GM18526 (cell line): ENCODE data around the gene ADCY5.

Source experiments
- POLR2A ChIP-seq: IDR thresholded peaks from 3 replicates; pipeline ENCODE4 v1.6.1; 2011; ENCODE audit not compliant: insufficient read length; ENCODE audit errors: extremely low read depth

ADCY5 gene

DNA sequence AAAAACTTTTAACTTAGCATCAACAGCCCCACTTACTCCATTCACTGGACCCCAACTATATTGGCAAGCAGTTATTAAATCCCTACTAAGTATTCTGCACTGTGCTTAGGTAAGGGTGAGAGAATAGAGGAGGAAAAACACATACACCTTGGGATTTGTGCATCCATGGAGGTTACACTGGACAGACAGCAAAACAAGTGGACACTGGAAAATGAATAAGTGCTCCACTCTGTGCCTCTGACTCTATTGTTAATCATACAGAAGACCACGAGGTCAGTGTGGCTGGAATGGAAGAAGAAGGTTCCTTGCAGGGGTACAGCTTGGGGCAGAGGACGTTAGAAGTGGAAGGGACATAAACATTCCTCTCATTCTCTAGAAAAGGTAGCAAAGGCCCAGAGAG, 3.2 kb downstream of the ADCY5 start:
- no peak for TF ChIP-seq POLR2A

- TF ChIP-seq POLR2A: no peak
These were observed 4.1 kb downstream of the ADCY5 start for GRCh38 chr3:123444744-123445143.

GRCh38 chr3:123444023-123444422, 4.9 kb downstream of the ADCY5 start:
- TF ChIP-seq POLR2A: no peak

DNA sequence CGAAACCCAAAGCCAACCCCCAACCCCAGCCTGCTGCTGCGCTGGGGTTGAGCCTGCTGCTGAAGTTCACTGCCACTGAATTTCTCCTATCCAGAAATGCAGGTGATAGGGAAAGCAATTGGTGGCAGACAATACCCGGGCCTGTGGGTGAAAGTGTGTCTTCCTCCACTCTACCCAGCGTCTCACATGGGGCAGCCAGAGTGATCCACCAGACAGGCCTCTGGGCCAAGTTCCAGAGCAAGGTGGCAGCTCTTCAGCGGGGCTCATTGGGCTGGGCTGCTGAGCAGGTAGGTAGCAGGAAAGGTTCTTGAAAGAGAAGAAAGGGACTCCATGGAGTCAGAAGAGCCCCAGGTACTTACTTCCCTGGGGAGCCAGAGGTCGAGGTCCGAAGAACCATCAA, 6.0 kb downstream of the ADCY5 start:
- TF ChIP-seq POLR2A: no peak

- no peak for TF ChIP-seq POLR2A
These were observed 6.8 kb downstream of the ADCY5 start for GRCh38 chr3:123442125-123442524.

DNA sequence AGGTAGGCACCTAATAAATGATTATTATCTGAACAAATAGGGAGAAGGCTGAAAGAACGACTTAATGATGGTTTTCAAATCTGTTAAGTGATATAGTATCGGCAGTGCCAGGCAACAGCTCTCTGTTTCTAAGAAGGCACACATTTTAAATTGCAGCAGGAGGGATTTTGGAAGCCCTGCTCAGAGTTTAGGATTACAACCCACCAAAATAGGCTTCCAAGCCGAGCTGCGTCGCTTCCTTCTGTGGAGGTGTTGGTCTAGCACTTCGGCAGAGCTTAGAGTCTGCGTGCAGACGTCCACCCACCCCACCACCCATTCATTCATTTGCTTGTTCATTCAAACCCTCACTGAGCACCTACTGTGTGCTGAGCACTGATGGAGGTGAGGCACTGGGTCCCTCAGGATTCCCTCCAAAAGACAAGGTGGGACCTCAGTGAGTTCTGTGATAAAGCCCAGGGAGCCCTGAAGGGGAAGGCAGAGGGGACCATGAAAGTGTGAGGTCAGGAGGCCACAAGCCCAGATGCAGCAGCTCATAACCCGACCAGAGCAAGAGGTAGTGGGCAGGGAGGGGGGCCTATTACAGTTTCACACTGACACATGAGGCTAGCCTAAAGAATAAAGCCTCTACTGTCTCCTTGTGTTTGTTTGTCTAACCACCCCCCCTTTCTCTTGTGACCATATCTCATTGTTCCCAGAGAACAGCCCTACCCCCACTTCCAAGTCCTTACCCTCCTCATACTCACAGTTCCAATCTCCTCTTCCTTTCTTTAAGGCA, 8.9 kb downstream of the ADCY5 start:
- TF ChIP-seq POLR2A: no peak

- TF ChIP-seq POLR2A: no peak
These were observed 15.9 kb downstream of the ADCY5 start for GRCh38 chr3:123432832-123433523.

DNA sequence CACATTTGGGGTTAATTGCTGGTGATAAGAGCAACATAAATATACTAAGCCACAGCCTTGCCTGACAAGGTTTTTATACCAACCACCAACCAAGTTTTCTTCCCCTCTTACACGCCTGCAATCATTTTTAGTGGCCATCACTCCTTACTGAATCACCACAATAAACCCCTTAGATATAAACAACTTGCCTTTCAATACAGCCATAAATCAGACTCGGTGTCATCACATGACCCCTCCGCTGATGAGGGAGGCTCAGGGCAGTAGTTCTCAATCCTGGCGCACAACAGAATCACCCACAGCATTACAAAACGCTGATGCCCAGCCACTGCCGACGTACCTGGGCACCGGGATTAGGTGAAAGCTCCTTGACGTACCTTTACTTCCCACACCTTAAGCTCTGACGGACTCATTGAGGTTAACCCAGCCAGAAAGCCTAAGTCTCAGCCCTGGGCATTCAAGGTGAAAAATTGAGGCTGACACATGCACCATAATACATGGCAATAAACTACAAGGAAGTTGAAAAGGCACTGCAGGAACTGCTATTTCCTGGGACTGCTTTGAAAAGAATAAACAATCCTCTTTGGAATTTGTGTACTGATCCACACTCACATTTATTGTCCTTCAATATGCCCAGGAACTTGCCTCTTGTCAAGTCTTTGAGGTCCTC, 17.1 kb downstream of the ADCY5 start:
- no peak for TF ChIP-seq POLR2A

- TF ChIP-seq POLR2A: no peak
These were observed 17.8 kb downstream of the ADCY5 start for GRCh38 chr3:123431007-123431657.

DNA sequence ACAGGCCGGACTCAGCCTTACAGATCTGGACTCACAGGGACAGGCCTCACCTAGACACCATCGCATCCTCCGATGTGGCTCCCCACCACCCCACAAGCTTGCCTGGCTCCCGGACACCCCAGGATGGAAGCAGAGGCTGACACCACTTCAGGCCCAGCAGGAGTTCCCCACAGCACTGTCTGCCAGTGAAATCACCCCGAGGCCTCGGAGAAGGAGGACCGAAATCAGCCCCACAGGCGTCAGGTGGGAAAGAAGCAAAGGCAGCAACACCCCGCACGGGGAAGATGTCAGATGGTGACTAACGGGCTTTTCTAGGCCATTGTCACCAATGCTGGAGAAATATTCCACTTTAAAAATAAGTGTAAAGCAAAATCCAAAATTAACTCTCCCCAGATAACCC, 18.6 kb downstream of the ADCY5 start:
- no peak for TF ChIP-seq POLR2A

- TF ChIP-seq POLR2A: no peak
These were observed 19.3 kb downstream of the ADCY5 start for GRCh38 chr3:123429362-123430125.

DNA sequence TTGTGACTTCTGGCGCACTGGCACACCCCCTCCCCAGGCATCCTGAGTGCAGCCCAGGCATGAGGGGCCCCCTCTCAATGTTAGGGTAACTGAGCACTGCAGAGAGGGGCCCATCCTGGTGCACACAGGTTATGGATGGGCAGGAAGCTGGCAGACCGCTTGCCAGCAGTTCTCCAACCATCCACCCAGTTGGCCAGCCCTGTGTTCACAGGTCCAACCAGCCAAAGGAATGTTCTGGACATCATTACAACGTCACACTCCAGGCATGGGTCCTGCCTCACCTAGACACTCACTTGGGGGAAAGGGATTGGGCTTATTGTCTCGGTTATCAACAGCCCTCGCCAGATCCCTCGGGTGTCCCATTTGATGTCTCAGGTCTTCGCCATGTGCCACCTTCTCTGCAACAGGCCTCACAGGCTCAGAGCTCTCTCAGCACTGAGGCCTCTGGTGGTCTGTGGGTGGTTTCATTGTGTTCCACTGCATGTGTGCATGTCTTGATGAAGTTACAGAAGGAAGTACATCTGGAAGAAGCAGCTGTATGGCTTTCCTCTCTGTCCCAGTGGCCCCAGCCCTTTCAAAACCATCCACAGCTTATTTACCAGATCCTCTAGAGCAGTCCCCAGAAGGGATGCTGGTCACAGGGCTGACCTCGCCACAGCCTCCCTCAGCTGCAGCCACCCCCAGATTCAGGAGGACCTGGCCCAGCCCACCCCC, 23.7 kb downstream of the ADCY5 start:
- no peak for TF ChIP-seq POLR2A

DNA sequence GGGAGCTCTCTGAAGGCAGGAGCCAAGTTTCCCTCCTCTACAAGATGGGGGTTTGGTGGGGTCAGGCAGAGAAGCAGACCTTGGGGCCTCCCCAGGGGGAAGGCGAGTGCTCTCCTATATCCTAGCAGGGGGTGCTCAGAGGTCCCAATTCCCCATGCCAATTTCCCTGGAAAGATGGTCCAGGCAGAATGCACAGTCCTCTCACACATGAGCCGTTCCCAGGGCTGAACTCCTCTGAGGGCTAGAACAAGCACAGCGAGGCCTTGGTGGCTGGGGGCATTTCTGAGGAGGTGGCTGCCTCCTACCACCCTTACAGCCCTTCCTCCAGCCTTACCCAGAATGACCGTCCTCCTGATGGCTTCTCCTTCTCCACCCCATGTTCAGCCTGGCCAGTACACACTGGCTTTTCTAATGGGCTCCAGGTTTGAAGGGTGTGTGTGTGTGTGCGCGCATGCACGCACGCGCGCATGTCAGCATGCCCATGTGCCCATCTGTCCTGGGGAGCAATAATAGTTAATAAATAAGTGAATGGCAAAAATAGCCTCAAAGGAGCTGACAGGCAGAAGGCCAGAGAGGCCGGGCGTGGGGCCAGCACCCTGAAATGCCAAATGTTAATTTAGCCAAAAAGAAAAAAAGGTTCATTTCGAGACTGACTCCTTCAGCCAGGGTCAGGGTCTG, 24.4 kb downstream of the ADCY5 start:
- no peak for TF ChIP-seq POLR2A

DNA sequence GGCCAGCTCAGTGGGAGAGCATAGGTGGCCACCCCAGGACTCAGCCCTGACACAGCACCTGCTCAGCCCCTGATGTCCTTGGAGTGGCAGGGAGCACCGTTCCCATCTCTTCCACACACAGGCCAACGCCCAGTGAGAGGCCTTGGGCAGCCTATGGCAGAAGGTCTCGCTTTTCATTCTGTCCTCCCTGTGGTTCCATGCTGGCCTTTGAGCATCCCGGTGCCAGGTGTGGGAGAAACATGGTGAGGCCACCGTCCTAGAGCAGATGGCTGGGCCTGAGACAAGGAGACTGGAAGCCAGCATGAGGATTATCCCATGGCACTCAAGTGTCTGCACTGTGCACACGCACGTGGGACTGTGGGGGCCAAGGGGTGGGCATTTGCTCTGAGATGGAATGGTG, 25.1 kb downstream of the ADCY5 start:
- TF ChIP-seq POLR2A: no peak
